CD4-positive, alpha-beta T cell treated with Interferon gamma for 1 hour (primary cell): ENCODE data around the gene RAP1GDS1.
"Not testable (repeated sequence)": the region's sequence is repeated elsewhere in the genome, so short reads cannot be mapped to it uniquely, and the experiment has no call there.

Experiments
- DNase-seq: peaks from one replicate; pipeline ENCODE4 v3.0.0-alpha.2; 2020

The RAP1GDS1 gene

DNA sequence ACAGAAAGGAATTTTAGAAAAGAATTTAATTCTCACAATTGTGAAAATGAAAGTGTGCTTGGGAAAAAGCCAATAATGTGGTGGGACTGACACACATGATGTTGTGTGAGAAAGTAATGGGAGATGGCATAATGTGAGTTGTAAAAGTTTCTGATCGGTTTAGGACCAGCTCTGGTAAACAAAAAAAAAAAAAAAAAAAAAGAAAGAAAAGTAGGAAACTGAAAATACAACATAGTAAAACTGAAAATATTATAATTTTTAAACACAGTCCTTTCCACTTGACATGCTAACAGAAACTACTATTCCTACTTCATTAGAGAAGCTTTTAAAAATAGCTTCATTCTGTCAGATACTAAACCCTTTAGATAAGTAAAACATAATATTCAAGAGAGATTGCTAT is 28.2 kb downstream of the RAP1GDS1 start:
- no peak for DNase-seq

DNA sequence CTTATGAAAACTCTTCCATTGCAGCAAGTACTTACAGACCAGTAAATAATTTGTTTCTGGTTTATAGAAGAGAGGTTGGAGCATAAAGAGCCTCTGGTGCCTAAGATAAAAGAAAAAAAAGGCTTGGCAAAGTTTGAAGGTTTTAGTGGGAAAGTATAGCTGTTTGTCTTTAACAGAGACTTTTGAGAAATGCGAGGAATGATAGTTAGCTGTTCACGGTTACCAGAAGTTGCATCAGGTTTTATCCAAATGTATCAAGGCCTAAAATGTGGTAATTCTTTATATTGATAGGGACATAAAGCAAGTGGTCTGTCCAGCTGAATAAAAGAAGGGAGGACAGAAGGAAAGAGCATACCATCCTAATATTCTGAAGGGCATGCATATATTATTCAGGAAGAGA is 29.3 kb downstream of the RAP1GDS1 start:
- no peak for DNase-seq

DNA sequence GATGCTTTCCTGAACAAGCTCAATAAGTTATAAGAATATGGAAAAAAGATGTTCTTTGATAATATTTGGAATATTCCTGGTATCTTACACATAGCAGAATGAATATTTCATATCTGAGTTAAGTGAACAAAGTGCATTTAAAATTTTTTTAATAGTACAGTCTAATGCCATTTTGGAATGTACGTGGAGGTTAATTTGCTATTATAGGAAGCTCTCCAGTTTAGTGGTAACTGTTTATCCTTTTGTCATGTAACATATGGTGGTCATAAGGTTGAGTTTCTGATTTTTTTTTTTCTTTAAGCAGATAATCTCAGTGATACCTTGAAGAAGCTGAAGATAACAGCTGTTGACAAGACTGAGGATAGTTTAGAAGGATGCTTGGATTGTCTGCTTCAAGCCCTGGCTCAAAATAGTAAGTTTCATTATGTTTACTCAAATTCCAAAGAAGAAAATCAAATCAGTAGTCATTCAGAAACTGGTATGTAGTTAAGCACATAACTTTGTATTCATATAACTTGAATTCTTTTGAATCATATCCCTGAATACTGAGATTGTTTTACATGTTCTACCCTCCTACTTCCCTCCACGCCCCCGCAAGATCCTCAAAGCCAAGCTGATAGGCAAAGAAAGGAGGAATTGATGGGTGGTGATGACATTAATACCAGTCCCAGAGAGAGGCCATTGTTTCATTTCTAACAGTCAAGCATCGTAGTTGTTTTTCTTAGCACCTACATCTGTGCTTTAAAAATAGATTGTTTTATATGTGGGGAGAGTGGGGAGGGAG is 32.1 kb downstream of the RAP1GDS1 start:
- no peak for DNase-seq

DNA sequence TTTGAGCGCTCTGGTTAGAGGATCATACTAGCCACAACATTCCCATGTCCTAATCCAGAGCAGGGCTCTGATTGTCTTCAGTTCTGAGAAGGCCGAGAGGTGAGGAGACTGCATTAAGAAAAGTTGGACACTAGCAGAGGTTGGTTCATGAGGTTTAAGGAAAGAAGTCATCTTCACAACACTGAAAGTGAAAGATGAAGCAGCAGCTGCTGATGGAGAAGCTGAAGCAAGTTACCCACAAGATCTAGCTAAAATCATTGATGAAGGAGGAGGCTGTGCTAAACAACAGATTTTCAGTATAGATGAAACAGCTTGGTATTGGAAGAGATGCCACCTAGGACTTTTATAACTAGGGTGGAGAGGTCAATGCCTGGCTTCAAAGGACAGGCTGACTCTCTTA is 36.8 kb downstream of the RAP1GDS1 start:
- DNase-seq: no peak

DNA sequence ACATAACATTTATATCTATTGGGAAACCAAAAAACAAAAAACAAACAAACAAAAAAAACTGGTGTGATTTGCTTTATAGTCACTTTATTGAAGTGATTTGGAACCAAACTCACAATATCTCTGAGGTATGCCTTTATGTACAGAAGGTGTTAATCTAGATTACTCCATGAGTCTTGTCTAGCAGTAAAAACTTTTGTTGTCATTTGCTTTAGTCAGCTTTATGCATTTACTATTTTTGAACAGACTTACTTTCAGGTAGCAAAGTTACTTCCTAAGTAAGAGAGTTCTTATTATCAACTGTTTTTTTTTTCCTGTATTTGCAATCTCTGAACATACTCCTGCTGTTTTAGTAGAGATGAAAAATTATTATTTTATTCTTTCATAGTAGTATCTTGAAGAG is 39.5 kb downstream of the RAP1GDS1 start:
- no peak for DNase-seq

DNA sequence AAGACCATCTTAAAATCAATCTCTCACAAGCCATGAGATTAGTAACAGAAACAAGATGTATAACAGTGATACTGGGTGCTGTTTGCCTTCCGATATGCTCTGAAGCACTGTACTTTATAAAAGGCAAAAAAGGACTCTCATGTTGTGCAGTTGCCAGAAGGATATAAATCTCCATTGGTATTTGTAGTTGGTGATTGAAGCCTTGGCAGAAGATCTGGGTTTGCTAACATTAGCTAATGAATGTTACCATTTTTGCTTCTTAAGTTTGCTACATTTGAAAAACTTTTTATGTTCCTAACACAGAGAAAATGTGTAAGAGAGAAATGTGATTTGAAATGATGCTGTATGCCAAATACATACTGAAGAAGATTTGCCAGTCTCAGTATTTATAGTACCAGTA is 44.4 kb downstream of the RAP1GDS1 start:
- DNase-seq: no peak

DNA sequence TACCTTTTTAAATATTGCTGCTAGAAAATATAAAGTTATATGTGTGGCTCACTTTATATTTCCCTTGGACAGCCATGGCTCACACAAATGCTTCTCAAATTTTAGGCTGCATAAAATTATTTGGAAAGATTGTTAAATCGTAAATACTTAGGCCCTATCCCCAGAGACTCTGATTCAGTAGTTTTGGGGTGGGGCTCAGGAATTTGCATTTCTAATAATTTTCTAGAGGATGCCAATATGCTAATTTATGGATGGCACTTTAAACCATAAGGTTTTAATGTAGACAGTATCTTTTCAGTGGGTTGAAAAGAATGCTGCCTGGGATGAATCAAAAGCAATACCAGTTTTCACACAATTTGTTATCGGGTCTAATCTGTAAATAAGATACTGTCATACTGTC is 49.7 kb downstream of the RAP1GDS1 start:
- DNase-seq: no peak

DNA sequence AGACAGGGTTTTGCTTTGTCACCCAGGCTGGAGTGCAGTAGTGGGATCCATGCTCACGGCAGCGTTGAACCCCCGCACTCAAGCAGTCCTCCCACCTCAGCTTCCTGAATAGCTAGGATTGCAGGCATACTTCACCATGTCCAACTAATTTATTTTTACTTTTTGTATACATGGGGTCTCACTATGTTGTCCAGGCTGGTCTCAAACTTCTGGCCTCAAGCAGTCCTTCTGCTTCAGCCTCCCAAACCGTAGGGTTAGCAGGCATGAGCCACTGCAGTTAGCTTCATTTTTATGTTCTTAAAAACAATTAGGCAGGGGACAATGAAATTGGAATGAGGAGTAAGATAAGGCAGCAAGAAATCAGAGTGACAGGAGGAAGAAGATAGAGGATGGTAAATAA is 50.5 kb downstream of the RAP1GDS1 start:
- no peak for DNase-seq

DNA sequence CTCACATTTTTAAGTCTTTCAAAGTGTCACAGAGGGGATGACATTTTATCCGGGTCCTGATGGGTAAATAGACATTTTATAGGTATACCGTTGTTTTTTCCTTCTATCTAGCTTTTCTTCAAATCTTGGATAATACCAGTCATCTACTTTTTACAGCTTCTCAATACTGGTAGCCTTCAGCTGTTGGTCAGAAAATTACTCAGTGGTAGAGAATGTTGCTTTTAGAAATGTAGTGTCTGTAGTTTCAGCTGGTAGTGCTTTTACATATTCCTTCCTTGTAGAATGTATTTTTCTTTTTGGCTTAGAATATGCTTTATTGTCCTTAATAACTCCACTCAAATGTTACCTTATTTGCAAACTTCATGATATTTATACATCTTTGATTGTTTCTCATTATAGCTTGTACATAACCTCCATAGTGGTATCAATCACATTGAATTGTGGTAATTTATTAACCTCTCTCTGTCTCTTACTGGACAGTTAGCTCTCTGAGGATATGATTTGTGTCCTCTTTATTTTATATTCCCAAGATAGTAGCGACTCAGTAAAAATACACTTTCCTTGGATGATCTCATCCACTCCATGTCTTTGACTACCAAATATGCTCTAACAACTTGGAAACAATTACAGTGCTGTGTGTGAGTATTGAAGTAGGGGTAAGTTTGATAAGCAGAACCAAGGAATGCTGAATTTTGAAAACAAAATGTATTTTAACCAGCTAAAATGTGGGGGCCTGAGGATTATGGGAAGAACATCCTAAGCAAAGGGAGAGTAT is 53.8 kb downstream of the RAP1GDS1 start:
- no peak for DNase-seq

DNA sequence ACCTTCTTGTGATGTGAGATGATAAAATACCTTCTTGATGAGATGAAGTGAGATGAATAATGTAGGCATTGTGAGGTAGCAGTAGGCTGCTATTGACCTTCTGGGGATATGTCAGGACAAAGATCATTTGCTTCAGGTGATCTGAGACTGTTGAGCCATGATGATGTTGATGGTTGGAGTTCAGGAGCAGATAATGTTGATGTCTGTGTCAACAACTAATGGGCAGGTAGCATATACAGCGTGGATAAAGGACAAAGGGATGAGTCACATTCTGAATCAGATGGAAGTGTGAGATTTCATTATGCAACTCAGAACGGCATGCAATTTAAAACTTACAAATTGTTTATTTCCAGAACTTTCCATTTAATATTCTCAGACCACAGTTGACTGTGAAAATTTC is 57.3 kb downstream of the RAP1GDS1 start:
- DNase-seq: no peak

DNA sequence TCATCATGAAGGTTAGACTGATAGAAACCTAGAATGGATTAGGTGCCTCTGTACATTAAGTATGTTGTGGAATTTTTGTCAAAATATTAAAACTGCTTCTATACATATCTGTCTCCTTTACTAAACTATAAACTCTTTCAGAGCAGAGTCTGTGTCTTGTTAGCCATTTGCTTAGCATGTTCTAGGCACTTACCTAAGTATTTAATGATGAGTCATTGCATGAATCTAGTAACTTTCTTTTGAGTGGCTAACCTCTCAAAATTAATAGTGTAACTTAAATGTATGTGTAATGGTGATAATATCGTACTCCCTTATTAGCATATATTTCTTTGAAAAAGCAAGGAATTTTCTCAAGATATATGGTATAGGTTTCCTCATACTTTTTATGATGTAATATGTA is 57.8 kb downstream of the RAP1GDS1 start:
- DNase-seq: no peak

DNA sequence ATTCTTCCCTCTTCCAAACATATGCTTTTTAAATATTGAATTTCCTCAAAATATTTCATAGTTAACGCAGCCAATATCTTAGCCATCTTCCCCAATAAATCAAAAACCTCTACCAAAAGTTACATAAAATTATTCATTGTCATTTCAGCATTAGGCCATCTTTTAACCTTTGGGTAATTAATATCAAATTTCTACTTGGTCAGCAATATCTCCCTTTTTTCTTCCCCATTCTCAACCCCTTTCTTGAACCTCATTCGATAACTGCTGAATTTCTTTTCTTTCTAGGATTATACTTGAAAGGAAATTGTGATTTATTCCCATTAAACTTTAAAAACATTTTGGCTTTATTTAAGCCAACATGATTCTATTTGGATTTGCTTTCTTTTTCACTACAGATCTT is 65.0 kb downstream of the RAP1GDS1 start:
- DNase-seq: no peak

DNA sequence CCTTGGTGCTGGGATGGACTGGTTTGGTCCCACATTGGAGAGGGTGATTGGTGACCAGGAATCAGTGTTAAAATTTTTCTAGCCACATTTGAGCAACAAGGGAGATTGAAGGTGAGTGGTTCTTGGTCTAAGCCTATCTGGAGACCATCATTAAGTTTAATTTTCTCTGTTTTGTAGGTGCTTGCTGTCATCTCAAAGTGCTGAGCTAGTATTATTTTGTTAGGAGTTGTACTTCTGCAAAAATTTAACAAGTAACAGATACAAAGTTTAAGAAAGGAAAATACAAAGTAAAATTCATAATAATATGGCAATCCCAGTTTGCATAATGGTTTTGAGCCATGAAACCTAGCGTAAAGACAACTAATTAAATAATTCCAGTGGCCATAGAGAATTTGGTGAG is 66.5 kb downstream of the RAP1GDS1 start:
- DNase-seq: no peak

DNA sequence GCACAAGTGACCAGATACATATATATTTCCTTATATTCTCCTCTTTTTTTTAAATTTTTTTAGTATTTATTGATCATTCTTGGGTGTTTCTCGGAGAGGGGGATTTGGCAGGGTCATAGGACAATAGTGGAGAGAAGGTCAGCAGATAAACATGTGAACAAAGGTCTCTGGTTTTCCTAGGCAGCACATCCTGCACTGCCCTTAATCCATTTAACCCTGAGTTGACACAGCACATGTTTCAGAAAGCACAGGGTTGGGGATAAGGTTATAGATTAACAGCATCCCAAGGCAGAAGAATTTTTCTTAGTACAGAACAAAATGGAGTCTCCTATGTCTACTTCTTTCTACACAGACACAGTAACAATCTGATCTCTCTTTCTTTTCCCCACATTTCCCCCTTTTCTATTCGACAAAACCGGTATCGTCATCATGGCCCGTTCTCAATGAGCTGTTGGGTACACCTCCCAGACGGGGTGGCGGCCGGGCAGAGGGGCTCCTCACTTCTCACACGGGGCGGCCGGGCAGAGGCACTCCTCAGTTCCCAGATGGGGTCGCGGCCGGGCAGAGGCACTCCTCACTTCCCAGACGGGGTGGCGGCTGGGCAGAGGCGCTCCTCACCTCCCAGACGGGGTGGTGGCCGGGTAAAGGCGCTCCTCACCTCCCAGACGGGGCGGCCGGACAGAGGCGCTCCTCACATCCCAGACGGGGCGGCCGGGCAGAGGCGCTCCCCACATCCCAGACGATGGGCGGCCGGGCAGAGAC is 68.9 kb downstream of the RAP1GDS1 start:
- DNase-seq: not testable (repeated sequence)

DNA sequence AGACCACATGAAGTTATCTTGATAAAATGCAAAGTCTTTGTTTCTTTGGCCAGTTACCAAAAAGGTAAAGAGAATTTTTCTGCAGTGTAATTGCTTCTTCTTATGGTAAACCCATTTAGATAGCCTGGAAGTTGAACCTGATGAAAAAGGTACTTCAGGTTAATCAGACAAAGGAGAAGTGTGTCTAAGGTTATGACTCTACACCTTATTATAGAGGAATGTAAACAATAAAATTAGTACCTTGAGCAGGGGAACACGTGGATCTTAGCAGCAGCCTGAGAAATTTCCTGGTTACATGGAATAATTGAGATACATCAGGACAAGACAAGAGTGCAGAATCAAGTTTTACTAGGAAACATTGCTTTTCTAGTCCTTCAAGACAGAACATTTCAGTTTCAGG is 70.8 kb downstream of the RAP1GDS1 start:
- DNase-seq: no peak

DNA sequence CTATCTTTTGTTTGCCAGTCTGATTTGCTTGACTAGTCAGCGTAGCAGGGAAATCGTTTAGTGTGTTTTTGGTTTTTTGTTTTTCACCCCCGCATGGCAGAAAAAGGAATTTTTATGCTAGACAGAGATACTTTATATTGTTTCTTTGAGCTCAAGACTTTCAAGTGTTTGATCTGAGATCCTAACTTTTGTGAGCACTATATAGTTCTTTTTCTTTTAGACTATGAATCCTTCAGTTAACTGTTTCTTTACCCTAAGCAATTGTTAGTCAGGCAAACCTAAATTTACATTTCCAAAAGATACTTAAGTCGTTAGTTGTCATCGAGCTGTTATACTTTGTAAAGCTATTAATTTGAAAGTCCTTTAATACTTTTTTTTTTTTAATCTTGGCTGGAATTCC is 73.3 kb downstream of the RAP1GDS1 start:
- DNase-seq: no peak

DNA sequence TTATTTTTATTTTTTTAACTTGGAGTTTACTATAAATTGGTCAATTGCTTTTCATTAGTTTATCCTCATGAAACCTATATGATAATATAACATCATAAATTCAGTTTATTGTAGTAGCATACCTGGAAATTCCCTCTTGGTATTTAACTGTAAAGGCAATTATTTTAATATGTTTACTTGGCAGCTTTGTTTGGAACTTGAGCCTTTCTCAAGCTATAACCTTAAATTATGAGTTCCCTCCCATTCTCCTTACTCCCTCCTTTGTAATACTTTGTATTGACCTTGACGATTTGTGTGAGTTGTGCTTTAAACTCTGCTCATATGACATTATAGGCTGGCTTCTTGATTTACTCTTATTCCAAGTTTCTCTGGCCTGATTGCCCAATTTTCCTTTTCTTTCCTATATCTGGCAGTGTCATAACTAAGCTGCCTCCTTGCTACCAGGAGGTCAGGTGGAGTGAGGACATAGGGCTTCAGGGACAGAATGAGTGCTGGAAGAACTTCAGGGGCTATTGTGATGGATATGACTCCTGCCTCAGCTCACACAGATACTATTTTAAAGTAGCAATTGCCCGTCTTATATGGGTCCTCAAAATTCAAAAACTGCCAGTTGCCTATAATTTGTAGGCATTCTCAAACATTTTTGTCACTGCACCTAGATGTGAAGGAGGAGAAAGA is 77.7 kb downstream of the RAP1GDS1 start:
- DNase-seq: no peak

DNA sequence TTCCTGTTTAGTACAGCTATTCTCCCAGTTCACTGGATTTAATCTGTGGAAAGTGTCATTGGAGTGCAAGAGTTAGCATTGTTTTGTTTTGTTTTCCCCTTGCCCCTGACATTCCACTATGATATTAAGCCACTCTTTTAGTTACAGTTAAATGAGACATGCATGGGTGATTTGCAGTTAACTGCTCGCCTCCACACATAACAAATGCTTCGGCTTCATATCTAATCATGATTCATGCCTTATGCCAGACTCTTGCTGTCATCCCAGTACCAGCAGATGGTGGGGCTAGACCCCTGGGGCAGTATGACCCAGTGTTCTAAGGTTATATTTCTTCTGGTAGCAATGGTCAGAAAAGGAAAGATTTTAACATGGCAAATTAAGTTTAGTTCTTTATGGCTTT is 80.1 kb downstream of the RAP1GDS1 start:
- DNase-seq: no peak

DNA sequence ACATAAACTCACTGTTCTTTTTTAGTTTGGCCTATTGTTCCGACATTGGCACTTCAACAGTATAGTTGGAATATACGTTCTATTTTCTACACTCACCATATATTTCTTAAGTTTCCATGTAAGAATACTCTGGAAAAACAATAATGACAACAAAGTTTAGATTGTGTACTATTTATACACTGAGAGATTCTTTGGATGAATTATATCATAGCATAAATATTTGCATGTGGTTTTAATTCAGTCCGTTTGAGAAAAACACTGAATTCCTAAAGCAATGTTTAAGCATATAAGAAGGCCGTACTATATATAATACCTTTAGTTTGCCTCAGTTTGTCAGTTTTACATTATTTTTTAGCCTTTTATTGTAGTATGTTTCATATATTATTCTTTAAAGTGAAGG is 82.4 kb downstream of the RAP1GDS1 start:
- no peak for DNase-seq

DNA sequence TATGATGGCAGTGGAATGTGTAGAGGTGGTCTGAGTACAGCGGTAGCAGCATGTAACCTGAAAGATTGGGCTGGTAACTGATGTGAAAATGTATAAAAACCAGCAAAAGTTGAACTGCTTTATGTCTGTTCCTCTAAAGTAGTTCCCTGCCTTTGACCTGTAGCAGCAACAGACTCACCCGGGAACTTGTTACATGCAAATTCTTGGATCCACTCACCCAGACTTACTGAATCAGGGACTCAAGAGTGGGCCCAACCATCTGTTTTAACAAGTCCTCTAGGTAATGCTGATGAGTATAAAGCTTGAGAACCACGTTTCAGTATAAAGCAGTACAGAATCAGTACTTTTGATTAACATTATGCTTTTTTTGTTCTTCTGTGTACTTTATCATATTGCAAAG is 84.7 kb downstream of the RAP1GDS1 start:
- DNase-seq: no peak

DNA sequence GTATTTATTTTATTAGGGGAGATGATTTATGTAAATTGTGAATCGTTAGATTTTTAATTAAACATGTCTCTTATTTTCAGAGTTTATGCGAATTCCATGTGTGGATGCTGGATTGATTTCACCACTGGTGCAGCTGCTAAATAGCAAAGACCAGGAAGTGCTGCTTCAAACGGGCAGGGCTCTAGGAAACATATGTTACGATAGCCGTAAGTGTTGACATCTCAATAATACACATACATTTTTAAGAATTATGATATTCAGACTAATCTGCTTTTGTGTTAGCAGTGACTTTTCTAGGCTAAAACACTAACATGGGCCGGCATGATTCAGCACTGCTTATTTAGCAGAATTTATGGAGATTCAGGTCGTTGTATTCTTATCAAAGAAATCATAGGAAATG is 91.2 kb downstream of the RAP1GDS1 start:
- no peak for DNase-seq

DNA sequence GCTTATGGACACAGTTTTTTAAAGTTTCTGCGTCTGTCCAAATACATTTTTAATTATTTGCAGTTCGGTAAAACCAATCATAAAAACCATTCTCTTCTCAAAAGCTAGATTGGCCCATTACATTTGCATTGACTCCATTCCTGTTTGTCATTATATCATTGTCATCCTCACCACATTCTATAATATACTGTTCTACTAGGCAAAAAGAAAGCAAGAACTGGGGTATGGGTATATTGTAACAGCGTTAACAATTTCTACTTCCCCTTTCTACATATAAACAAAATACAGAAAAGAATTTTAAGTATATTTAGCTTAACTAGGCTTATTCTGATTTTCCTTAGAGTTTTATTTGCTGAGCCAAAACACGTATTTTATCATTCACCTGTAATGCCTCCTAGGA is 91.8 kb downstream of the RAP1GDS1 start:
- no peak for DNase-seq

DNA sequence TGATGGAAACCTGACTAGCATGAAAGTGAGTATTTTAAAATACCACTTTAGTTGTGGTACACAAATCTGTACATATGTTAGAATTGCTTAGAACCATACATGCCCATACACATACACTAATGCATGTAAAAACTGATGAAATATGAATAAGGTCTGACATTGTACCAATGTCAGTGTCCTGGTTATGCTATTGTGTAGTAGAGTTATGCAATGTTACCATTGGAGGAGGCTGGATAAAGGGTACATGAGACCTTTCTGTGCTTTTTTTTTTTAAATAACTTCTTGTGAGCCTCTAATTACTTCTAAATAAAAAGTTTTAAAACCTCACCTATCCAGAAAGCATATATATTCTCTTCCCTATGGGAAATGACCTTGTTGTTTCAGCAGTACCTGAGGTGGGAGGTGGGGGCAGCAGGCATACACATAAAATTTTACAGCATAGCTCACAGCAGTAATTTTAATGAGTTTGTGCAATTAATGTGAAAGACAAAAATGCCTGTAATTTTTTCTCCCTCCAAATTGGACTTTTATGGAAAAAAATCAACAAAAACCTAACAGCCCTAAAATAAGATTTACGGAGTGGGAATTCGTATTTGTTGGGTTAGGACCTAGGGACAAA is 97.6 kb downstream of the RAP1GDS1 start:
- no peak for DNase-seq
